SK-N-SH (cell line): Measurements from ENCODE around the gene SAXO1.

Experiments used
- EP300 ChIP-seq, 2 experiments: IDR thresholded peaks; 2 replicates each; pipeline versions ENCODE4 v1.4.0 to v1.6.1; 2012; ENCODE audit warnings: borderline replicate concordance in 1 of 2, low read depth in 1 of 2, low read length in 1 of 2
- POLR2AphosphoS5 ChIP-seq: IDR thresholded peaks from 2 replicates; pipeline ENCODE4 v1.6.1; 2012; ENCODE audit warnings: low read depth, low read length
- TF ChIP-seq, protein P1 (sequence below): IDR thresholded peaks from 2 replicates; pipeline ENCODE4 v1.4.0; 2012; ENCODE audit warnings: low read depth, borderline replicate concordance
- TF ChIP-seq, protein P2 (sequence below): fragments of 200-600 bp; sonication (generic); IDR thresholded peaks from 2 replicates; pipeline ENCODE4 v1.6.1; 2017; ENCODE audit warnings: antibody characterized with exemption, mild to moderate bottlenecking, moderate library complexity
- TF ChIP-seq, protein P3 (sequence below): IDR thresholded peaks from 2 replicates; pipeline ENCODE4 v1.6.1; 2012; ENCODE audit warnings: mild to moderate bottlenecking, low read depth, low read length, moderate library complexity

DNA sequence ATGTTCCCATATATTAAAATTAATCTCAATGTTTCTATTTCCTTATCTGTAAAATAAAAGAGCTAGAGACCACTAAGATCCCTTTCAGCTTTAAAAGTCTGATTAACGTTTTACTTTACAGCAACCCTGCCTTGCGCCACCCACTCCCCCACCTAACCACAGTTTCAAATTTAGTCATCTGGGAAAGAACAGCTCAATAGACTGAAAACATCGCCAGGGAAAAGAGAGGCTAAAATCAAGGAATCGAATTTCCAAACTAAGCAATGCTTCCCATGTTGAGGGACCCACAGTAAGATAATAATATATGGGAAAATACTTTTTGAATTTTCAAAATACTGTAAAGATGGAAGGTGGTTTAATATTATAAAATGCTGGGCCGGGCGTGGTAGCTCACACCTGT is 6.6 kb downstream of the SAXO1 start:
- TF ChIP-seq, protein P1, sequence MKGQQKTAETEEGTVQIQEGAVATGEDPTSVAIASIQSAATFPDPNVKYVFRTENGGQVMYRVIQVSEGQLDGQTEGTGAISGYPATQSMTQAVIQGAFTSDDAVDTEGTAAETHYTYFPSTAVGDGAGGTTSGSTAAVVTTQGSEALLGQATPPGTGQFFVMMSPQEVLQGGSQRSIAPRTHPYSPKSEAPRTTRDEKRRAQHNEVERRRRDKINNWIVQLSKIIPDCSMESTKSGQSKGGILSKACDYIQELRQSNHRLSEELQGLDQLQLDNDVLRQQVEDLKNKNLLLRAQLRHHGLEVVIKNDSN, result no peak
- TF ChIP-seq, protein P2, sequence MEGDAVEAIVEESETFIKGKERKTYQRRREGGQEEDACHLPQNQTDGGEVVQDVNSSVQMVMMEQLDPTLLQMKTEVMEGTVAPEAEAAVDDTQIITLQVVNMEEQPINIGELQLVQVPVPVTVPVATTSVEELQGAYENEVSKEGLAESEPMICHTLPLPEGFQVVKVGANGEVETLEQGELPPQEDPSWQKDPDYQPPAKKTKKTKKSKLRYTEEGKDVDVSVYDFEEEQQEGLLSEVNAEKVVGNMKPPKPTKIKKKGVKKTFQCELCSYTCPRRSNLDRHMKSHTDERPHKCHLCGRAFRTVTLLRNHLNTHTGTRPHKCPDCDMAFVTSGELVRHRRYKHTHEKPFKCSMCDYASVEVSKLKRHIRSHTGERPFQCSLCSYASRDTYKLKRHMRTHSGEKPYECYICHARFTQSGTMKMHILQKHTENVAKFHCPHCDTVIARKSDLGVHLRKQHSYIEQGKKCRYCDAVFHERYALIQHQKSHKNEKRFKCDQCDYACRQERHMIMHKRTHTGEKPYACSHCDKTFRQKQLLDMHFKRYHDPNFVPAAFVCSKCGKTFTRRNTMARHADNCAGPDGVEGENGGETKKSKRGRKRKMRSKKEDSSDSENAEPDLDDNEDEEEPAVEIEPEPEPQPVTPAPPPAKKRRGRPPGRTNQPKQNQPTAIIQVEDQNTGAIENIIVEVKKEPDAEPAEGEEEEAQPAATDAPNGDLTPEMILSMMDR, result no peak
- TF ChIP-seq, protein P3, sequence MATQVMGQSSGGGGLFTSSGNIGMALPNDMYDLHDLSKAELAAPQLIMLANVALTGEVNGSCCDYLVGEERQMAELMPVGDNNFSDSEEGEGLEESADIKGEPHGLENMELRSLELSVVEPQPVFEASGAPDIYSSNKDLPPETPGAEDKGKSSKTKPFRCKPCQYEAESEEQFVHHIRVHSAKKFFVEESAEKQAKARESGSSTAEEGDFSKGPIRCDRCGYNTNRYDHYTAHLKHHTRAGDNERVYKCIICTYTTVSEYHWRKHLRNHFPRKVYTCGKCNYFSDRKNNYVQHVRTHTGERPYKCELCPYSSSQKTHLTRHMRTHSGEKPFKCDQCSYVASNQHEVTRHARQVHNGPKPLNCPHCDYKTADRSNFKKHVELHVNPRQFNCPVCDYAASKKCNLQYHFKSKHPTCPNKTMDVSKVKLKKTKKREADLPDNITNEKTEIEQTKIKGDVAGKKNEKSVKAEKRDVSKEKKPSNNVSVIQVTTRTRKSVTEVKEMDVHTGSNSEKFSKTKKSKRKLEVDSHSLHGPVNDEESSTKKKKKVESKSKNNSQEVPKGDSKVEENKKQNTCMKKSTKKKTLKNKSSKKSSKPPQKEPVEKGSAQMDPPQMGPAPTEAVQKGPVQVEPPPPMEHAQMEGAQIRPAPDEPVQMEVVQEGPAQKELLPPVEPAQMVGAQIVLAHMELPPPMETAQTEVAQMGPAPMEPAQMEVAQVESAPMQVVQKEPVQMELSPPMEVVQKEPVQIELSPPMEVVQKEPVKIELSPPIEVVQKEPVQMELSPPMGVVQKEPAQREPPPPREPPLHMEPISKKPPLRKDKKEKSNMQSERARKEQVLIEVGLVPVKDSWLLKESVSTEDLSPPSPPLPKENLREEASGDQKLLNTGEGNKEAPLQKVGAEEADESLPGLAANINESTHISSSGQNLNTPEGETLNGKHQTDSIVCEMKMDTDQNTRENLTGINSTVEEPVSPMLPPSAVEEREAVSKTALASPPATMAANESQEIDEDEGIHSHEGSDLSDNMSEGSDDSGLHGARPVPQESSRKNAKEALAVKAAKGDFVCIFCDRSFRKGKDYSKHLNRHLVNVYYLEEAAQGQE, result no peak
- no peak for TF ChIP-seq POLR2AphosphoS5
- no peak for TF ChIP-seq EP300 (IDR thresholded peaks at IDR 0.05; ENCODE audit: borderline replicate concordance in 1 of 2, low read depth in 1 of 2, low read length in 1 of 2)
